HG03565 (cell line): ENCODE results near the gene EYS.
"Not testable (repeated sequence)": the region's sequence is repeated elsewhere in the genome, so short reads cannot be mapped to it uniquely, and the experiment has no call there.

ENCODE experiments used
- ATAC-seq: cut with Tn5 transposase; IDR thresholded peaks from one replicate; pipeline ENCODE4 v1.9.1; 2021; ENCODE audit warnings: mild to moderate bottlenecking, moderate library complexity; ENCODE audit not compliant: unreplicated experiment

Gene EYS

DNA sequence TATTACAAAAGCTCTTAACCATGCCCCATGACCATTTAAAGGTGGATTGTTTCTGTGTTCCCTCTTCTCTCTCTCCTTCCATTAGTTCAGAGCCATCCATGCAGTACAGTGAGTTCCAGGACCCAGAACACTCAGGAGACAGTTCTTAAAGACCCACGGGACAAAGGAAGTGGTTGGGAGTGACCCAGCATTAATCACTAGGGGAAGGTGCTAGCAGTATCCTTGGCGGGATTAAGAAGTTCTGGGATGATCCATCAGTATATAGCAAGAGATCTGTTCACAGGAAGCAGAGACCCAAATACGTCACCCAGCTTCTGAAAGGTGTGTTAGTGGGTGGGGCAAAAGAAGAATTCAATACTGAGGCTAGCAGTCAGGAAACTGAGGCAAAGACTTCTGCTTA, 1917.3 kb downstream of the EYS start:
- ATAC-seq: no peak

DNA sequence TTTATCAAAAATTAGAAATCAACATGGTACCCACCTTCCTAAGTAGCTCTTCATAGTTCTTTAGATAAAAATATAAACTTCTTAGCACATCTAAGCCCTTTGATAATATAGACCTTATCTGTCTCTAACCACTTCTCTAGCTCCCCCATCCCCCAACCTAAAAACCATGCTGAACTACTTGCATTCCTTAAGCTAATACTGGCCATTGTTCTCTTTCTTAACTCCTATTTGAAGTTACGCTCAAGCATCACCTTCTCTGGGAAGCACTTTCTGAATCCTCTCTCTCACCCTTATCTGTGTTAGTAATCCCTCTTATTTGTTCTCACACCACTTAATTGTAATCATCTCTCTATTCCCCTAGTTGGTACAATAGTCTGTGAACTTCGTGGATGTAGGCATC, 1918.5 kb downstream of the EYS start:
- ATAC-seq: no peak

DNA sequence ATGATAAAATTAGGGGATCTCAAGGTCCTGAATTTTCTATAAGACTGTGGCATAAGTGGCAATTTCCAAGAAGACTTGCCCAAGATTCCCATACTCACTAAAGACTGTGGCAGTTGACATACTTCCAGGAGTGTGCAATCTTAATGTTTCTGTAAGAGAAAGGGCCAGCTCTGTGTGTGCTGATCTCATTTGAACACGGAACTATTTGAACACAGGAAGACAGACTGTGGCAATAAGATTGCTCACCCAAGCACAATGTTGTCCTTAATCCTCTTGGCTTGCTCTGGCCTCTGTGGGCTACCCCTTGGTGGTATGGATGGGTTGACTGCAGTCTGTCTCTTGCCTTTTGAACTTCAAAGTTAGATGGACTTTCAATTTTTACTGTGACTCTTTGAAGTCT, 1920.0 kb downstream of the EYS start:
- no peak for ATAC-seq

DNA sequence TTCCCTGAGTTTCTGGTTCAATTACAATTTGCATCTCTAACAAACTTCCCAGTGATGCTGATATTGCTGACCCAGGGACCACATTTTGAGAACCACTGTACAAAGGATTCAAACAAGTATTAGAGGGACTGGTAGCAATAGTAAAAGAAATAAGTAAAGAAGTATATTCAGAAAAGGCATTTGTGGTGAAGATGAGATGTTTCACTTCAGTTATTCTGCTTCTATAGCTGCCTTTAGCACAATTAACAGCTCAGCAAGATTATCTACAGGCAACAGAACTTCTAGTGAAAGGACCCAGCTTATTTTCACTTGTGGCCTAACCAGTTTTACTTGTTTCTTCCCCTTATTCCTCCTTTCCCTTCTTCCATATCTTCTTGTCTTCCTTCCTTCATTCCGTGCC, 1922.0 kb downstream of the EYS start:
- peak; percentile 37 for ATAC-seq

DNA sequence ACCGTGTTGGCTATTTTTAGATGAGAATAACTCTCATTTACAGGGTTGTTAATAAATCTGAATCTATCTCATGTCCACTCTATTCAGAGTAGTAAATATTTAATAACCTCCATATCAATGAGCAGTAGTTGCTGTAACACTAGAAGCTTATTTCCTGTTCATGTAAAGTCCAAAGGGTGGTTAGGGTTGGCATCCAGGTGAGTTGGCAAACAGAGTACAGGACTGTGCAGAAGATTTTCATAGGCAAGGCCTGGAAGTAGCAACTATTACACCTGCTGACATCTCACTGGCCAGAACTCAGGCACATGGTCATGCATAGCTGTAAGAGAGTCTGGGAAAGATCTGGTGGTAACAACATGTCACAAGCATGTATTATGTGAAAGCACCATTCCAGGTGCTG, 1923.9 kb downstream of the EYS start:
- no peak for ATAC-seq

DNA sequence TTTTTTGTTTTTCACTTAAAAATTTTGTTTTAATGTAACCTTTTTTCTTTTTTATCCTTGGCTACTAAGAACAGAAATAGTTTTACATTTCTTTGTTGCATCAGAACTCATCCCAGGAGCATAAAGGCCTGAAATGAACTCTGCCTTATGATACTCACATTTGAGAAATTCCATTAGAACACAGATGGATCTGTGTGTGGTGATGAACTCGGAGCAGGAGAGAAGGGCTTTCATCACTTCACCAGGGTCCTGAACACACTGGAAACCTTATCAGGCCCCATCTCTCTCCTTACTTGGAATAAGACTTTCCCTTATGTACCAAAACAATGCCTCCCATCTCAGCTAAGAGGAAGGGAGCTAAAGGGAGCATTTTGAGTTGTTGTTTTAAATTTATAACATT, 1932.1 kb downstream of the EYS start:
- ATAC-seq: no peak

DNA sequence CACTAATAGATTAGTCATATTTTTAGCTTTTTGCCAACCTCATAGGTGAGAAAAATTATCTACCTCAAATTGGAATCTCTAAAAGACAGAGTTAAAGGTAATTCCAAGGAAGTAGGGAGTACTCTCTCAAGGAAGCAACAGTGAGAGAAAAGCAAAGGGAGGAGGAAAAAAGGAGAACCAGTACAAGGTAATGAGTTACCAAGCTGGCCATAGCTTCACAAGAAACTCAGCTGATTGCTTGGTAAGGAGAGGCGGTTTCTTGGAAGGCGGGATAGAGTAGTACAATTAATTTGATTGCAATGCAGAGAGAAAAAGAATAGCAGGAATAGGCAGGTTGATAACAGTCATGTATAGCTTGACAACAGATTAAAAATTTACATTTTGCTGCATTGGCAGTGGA, 1933.8 kb downstream of the EYS start:
- no peak for ATAC-seq

DNA sequence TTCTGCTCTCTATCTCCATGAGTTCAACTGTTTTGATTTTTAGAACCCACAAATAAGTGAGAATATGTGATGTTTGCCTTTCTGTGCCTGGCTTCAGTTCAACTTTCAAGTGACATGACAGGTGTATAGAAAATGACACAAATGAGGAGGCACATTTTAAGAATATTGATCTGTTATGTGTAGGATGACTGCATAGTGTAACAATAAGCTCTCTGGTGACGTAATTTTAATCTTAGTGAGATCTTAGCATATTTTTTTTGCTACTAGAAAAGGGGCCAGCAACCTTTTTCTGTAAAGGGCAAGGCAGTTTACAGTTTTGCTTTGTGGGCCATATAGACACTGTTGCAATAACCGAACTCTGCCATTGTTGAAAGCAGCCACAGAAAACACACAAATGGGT, 1941.2 kb downstream of the EYS start:
- ATAC-seq: no peak

DNA sequence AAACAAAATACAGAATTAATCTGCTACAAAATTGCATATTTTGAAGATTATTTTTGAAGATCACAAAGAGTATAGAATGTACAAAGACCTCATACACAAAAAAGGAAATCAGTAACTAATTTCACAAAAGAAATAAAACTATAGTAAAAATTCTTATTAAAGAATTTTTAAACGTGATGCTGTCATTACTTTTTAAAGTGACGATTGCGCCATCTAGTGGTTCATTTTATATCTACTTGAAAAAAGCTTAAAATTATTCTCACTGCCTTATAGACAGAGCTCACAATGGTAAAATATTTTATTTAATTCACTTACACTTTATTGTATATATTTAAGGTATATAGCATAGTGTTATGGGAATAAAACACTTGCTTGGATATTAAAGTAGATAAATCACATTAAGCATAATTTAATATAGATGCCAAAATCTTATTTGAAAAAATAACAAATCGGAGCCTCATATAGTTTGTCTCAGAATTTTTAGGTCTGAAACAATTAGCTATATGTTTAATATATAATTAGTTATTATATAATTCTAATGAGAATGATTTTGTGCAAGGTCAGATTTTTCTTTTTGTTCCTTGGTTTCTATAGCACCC, 1942.6 kb downstream of the EYS start:
- no peak for ATAC-seq

DNA sequence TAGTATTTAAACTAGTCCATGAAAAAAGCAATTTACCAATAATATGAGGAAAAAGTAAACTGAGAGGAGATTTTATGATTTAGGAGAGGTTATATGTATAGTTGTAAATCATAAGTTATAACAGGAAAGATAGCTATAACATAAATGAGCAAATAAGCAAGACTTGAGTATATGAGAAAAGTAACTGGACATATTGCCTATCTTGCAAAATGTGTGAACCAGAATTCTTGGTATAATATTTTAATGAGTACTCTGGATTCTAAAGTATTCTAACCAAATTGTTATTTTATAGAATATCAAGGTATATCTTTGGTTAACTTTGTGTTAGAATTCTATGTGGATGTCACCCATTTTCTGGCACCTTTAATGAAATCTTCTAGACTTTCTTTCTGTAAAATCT, 1946.8 kb downstream of the EYS start:
- ATAC-seq: no peak

DNA sequence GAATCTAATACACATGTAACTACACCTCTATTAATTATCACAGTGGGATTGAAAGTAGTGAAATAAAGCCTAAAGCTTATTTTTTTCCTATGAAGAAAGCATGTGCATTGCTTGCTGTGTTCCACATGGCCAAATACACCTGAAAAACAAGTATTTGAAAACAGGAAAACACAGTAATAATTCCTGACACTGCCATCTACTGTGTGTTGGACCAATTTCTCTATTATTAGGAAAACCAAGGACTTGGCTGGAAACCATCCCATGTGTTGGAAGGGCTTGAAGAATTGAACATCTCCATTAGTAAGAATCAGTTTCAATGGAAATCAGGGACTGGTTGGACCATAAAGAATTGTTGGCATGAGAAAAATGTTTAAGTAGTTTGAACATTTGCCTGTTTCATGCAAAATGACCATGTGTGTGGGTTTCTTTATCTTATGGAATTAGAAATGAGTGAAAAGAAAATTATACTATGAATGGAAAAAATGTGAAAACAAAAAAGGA, 1947.4 kb downstream of the EYS start:
- ATAC-seq: no peak

DNA sequence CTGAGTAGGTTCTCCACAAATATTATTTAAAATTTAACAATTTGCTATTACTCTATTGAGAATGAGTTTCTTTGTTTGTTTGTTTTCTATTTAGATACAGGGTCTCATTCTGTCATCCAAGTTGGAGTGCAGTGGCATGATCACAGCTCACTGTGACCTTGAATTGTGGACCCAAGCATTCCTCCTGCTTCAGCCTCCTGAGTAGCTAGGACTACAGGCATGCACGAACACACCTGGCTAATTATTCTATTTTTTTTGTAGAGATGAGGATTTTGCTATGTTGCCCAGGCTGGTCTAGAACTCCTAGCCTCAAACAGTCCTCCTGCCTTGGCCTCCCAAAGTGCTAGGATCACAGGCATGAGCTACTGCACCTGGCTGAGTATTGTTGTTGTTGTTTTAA, 1949.2 kb downstream of the EYS start:
- ATAC-seq: no peak

DNA sequence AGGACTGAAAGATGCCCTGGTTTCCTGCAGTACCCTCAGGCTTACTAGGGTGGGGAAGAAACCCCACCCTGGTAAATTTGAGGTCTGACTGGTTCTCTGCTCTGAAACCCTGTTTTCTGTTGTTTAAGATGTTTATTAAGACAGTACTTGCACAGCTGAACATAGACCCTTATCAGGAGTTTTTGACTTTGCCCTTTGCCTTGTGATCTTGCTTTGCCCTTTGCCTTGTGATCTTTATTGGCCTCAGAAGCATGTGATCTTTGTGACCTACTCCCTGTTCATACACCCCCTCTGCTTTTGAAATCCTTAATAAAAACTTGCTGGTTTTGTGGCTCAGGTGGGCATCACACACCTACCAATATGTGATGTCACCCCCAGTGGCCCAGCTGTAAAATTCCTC, 1949.8 kb downstream of the EYS start:
- not testable (repeated sequence) for ATAC-seq

DNA sequence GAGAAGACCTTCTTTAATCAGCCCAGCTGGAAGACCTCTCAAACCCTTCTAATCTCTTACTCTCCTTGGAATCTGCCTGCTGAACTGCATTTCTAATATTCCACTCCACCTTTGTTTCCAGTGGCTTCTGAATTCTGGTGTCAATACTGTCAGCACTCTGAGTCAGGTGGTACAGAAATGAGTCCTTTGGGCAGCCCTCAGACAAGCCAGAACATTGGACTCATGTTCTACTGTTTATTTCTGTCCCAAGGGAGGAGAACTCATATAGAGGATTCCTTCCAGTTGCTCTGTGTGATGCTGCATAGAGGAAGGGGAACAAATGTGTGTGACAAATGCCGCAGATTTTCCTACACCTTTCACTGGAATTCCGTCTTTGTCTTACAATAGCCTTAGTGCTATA, 1956.6 kb downstream of the EYS start:
- no peak for ATAC-seq

DNA sequence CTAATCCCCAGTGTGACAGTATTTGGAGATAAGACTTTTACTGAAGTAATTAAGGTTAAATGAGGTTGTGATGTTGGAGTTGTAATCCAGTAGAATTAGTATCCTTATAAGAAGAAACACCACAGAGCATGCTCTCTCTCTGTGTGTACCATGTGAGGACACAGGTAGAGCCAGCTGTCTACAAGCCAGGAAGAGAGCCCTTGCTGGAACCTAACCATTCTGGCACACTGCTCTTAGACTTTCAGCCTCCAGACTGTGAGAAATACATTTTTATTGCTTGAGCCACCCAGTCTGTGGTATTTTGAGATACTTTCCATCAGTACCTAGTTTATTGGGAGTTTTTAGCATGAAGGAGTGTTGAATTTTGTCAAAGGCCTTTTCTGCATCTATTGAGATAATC, 1961.2 kb downstream of the EYS start:
- no peak for ATAC-seq

DNA sequence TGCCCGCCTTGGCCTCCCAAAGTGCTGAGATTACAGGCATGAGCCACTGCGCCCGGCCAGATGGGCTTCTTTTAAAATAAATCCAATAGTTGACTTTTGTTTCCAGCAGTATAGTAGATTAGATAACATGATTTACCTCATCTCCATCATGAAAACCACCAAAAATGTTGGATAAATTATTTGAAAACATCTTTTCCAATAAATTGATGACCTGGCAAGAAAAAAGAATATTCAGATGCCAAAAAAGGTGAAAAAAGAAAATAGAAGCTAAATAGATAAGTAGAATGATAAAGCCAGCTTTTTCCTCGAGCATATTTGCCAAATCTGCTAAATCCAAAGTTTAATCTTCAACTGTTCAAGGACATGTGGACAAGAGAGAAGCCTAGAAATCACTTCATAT, 1962.2 kb downstream of the EYS start:
- ATAC-seq: no peak

DNA sequence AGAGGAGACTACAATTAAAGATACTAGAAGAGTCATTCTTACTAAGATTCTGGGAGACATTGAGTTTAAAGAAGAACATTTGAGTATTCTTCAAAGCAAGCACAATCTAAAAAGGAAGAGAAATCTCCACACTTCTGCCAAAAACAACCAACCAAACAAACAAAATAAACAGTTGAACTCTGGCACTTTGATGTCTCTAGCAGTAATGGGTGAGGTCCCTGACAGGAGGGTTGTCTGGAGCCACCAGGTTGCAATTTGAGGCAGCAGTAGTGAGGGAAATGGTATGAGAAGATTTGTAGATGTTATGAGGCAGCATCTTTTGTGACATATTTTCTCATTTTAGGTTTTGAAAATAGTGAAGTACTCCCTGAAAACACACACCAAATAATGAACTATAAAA, 1963.3 kb downstream of the EYS start:
- no peak for ATAC-seq

DNA sequence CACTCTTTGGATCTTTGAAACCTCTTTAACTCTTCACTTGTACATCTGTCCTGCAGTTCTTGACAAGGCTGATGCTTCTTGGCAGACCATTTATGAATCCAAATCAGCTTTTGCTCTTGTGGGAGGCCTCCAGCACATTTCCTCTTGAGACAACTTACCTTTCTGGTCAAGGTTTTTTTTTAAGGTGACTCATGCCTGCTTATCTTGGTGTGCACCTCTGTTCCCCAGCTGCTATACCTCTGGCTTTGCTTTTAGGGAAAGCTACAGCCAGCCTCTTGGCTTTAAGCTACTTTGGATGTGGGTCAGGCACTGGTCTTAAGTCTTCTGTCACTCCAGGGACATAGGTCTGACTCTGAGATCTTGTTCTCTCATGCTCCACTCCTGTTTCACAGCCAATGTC, 1965.0 kb downstream of the EYS start:
- ATAC-seq: no peak

DNA sequence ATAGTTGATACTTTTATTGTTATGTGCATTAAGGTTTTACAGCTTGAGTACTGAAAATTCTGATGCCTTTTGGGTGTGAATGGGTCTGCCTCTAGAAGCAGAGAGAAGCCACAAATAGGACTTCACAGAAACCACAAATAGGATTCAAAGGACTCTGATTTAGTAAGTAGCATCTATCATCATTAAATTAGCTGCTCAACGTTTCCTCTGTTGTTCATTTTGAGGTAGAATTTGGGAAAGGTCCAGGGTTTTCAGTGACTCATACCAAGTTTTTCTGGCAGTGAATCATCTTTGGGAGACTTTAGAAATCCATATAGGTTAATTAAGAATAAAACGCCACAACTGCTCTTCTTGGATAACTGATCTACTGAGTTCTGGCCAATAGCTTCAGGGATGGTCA, 1966.3 kb downstream of the EYS start:
- ATAC-seq: no peak

DNA sequence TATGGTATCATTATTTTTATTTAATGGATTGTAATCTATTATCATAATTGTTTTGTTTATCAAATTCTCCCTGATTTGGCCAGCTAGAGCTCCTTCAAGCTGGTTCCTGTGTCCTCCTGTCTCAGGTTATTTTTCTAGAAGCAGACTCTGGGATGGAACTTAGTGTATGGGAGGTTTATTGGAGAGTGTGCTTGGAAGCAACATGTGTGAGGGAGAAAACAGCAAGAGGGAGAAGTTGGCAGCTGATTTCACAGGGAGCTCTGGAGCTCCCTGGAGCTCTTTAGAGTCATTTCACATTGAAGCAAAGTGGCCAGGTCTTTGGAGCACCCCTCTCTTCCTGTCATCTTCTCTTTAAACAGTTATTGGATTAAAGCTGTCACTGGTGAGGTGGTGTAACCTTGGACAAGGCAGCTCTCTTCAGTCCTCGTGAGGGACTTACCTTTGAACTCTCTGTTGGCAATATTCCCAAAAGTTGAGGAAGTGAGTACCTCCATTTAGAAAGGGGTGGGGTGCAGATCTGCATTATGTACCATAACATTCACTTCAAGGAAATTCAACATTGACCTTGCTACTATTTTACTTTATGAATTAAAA, 1967.8 kb downstream of the EYS start:
- no peak for ATAC-seq

DNA sequence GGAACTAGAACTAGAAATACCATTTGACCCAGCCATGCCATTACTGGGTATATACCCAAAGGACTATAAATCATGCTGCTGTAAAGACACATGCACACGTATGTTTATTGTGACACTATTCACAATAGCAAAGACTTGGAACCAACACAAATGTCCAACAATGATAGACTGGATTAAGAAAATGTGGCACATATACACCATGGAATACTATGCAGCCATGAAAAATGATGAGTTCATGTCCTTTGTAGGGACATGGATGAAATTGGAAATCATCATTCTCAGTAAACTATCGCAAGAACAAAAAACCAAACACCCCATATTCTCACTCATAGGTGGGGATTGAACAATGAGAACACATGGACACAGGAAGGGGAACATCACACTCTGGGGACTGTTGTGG, 1968.8 kb downstream of the EYS start:
- ATAC-seq: not testable (repeated sequence)

DNA sequence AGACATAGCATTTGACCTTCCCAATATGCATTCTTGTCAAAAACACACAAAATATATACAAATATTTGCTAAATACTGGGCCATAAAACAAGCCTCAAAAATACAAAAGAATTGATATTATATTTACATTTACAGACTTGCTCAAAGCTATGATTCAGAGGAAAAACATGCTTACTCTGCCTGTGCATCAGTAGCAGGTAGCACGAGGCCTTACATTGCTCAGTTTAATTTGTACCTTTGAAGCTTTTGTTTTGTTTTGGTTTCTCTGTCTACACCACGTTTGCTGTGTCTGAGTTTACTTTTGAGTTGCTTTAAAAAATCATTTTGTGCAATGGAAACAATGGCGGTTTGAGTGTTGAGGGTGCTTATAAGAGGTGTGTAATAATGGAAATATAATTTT, 1972.1 kb downstream of the EYS start:
- no peak for ATAC-seq

DNA sequence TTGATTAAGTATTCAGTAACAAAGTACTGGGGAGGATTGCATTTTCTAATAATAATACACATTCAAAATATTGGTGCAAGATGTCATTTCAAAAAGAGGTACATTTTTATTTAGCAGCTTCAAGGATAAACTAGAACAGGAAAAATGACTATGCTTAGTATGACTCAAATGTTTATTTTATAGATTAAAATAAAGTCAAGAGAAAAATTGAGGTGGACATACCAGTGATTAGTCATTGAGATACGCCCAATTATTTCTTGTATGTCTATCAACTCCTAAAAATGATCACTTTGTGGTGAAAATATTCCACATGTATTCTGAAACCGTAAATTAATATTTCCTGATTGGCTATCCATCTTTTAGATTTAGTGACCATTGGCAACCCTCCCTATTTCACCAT, 1974.7 kb downstream of the EYS start:
- no peak for ATAC-seq
